Heart left ventricle (tissue), 16 donors: Measurements from ENCODE around the gene LPCAT1. TPM values are rescaled to one million over a fixed set of nuclear protein-coding genes. Genes with fewer than 3 reads are reported as not detected.

Source experiments
- ATAC-seq, 4 donors: fragments of 200-7000 bp; cut with Tn5 transposase; one replicate each; pipeline ENCODE4 v1.9.1; 2020 to 2022; ENCODE audit warnings: moderate library complexity in 4 of 4, mild to moderate bottlenecking in 3 of 4, moderate number of reproducible peaks in 1 of 4
- DNase-seq, 5 donors: peaks; one replicate each; pipeline ENCODE4 v3.0.0-alpha.2; 2020
- H3K27ac ChIP-seq, 12 donors: fragments of 200-600 bp; sonication (generic) in 4 of 12; one replicate each; pipeline versions ENCODE4 v1.5.0 to v1.8.0; 2016 to 2022; ENCODE audit warnings: mild to moderate bottlenecking in 2 of 12
- H3K27me3 ChIP-seq, 9 donors: fragments of 200-600 bp; sonication (generic) in 2 of 9; one replicate each; pipeline versions ENCODE4 v1.5.1 to v1.8.0; 2016 to 2022; ENCODE audit warnings: mild to moderate bottlenecking in 3 of 9
- H3K36me3 ChIP-seq, 9 donors: fragments of 200-600 bp; sonication (generic) in 2 of 9; one replicate each; pipeline versions ENCODE4 v1.5.0 to v1.8.0; 2018 to 2022; ENCODE audit warnings: mild to moderate bottlenecking in 2 of 9
- H3K4me1 ChIP-seq, 12 donors: fragments of 200-600 bp; sonication (generic) in 4 of 12; one replicate each; pipeline versions ENCODE4 v1.5.0 to v1.8.0; 2016 to 2022; ENCODE audit warnings: mild to moderate bottlenecking in 3 of 12
- H3K4me3 ChIP-seq, 12 donors: fragments of 200-600 bp; sonication (generic) in 4 of 12; one replicate each; pipeline versions ENCODE4 v1.5.0 to v1.8.0; 2017 to 2022; ENCODE audit warnings: mild to moderate bottlenecking in 9 of 12, moderate library complexity in 4 of 12
- H3K9me3 ChIP-seq, 12 donors: fragments of 200-600 bp; sonication (generic) in 4 of 12; one replicate each; pipeline versions ENCODE4 v1.5.0 to v1.8.0; 2016 to 2022; ENCODE audit warnings: mild to moderate bottlenecking in 1 of 12
- CTCF ChIP-seq, 12 donors: fragments of 200-600 bp; sonication (generic) in 4 of 12; IDR thresholded peaks; one replicate each; pipeline versions ENCODE4 v1.5.0 to v1.8.0; 2018 to 2022; ENCODE audit warnings: antibody characterized with exemption in 12 of 12, mild to moderate bottlenecking in 5 of 12
- POLR2A ChIP-seq, 2 donors: fragments of 450-650 bp; IDR thresholded peaks; one replicate each; pipeline ENCODE4 v1.6.1; 2017; ENCODE audit warnings: antibody characterized with exemption in 2 of 2, mild to moderate bottlenecking in 2 of 2, moderate library complexity in 2 of 2
- WGBS, 4 donors: extraction: QIAGEN DNeasy Blood & Tissue Kit in 2 of 4; methylation state at CpG; one replicate each; pipeline versions ENCODE4 v1.1.5 to v1.1.7; 2013 to 2018; 5-methylcytosine and 5-hydroxymethylcytosine counted together
- intact Hi-C, 10 donors: fragments of 100-400 bp; cut with DNase I; formaldehyde crosslinking; loops; one replicate each; pipeline versions ENCODE4 v1.11.1 to v1.14.2; 2022
- polyA plus RNA-seq, 2 donors: library from polyadenylated mRNA; stranded (reverse); fragments of 200-250 nt; gene quantifications; one replicate each; pipeline ENCODE4 v1.2.3, GENCODE V29; 2013
- total RNA-seq, 9 donors: library from RNA; depleted of rRNA in 2 of 9; stranded (reverse); fragments of >200 nt in 2 of 9; fragmentation: NEBNext Ultra II Directional in 3 of 9; extraction: Animal tissue kit (Norgen Biotek cat#: 25700) in 3 of 9; gene quantifications; one replicate each; pipeline versions ENCODE4 v1.1.0 to v1.2.4, GENCODE V29; 2016 to 2023
- donor health status: ischemic (EF 13 %, LVEDD 7.1; RV severe dilation, severe dysfunction).
- donor health status: healthy with polysubstance abuse.
- donor health status: DM: no; HTN: yes; CAD: no.
- donor health status: DM: no; HTN: no; CAD: no.
- donor health status: ischemic (EF 25% LVEDD 6.9; RV normal size, moderate dysfunction).
- donor health status: ischemic (EF 25% LVEDD 5.7; RV mildly dilated, moderate dysfunction).
- donor health status: healthy.
- donor health status: DM: yes; HTN: yes; CAD: no.
- donor health status: ischemic (EF 35%, LVEDD 5.7; RV mildly dilated, moderate dysfunction).
- donor health status: nonischemic (EF 11% LVEDD 7.7; RV severe dilation, severe dysfunction).
- donor health status: DM: yes; HTN: yes; CAD: no.
- donor health status: PGD.
- donor health status: ischemic (EF 29% LVEDD 5.4; RV normal size, mild dysfunction).
- donor health status: nonischemic (EF 23%, LVEDD 6.1; RV moderate dilation, normal function).

LPCAT1 gene
- total and polyA plus RNA-seq, 11 donors: 8.2 to 30.6 (median 9.9) TPM

GRCh38 chr5:1437226-1437829, 86.4 kb downstream of the LPCAT1 start:
- Histone ChIP-seq H3K27me3 (peaks cover 5 to 40% (median 14%) of the 10 kb centered on the region in 9 donors), H3K4me3 (no peak overlapping the region), H3K4me1 (no peaks in the 10 kb centered on the region), H3K9me3 (peaks cover 0 to 8% (median 0%) of the 10 kb centered on the region in 12 donors), H3K27ac (no peak overlapping the region), H3K36me3 (no peaks in the 10 kb centered on the region)
- ATAC-seq: no peak
- no peak for DNase-seq
- intact Hi-C loops: no loop called here
- TF ChIP-seq CTCF (IDR thresholded peaks at IDR 0.05) (no peak), POLR2A (IDR thresholded peaks at IDR 0.05) (no peak)
- 48 to 54% (median 51%) methylated on average over 11 of the region's 11 CpGs for WGBS, 4 donors

- Histone ChIP-seq H3K36me3 (no peaks in the 10 kb centered on the region), H3K27me3 (peaks cover 0 to 34% (median 9%) of the 10 kb centered on the region in 9 donors), H3K27ac (no peak overlapping the region), H3K4me3 (no peak overlapping the region), H3K4me1 (no peaks in the 10 kb centered on the region), H3K9me3 (peaks cover 0 to 8% (median 0%) of the 10 kb centered on the region in 12 donors)
- 83 to 88% (median 85%) methylated on average over 16 of the region's 16 CpGs for WGBS, 4 donors
- DNase-seq: no peak
- ATAC-seq: no peak
- TF ChIP-seq POLR2A (IDR thresholded peaks at IDR 0.05) (no peak), CTCF (IDR thresholded peaks at IDR 0.05) (no peak)
- intact Hi-C loops: no loop called here
These were observed 87.1 kb downstream of the LPCAT1 start for GRCh38 chr5:1436681-1437080.

GRCh38 chr5:1436036-1436435, 87.7 kb downstream of the LPCAT1 start:
- 69 to 80% (median 76%) methylated on average over 7 to 10 of the region's 10 CpGs for WGBS, 4 donors
- DNase-seq (no peak), ATAC-seq (no peak)
- H3K27ac ChIP-seq: no peak overlapping the region
- H3K36me3 ChIP-seq: no peaks in the 10 kb centered on the region
- H3K4me1 ChIP-seq: no peaks in the 10 kb centered on the region
- no peak overlapping the region for H3K4me3 ChIP-seq
- intact Hi-C loops: no loop called here
- H3K27me3 ChIP-seq: peaks cover 0 to 28% (median 7%) of the 10 kb centered on the region in 9 donors
- no peak for TF ChIP-seq POLR2A (IDR thresholded peaks at IDR 0.05)
- no peak for TF ChIP-seq CTCF (IDR thresholded peaks at IDR 0.05)
- H3K9me3 ChIP-seq: peaks cover 0 to 8% (median 0%) of the 10 kb centered on the region in 12 donors

GRCh38 chr5:1435369-1435768, 88.4 kb downstream of the LPCAT1 start:
- H3K4me1 ChIP-seq: no peaks in the 10 kb centered on the region
- no peaks in the 10 kb centered on the region for H3K36me3 ChIP-seq
- no peak overlapping the region for H3K4me3 ChIP-seq
- no peak for TF ChIP-seq POLR2A (IDR thresholded peaks at IDR 0.05)
- no peak for TF ChIP-seq CTCF (IDR thresholded peaks at IDR 0.05)
- H3K27ac ChIP-seq: no peak overlapping the region
- peaks cover 0 to 21% (median 6%) of the 10 kb centered on the region in 9 donors for H3K27me3 ChIP-seq
- DNase-seq (peak in 1 of 5 donors; percentile 15), ATAC-seq (no peak)
- intact Hi-C loops: no loop called here
- 73 to 88% (median 84%) methylated on average over 1 to 2 of the region's 2 CpGs for WGBS, 4 donors
- peaks cover 0 to 2% (median 0%) of the 10 kb centered on the region in 12 donors for H3K9me3 ChIP-seq
